ENCODE measurements around the gene CUTA. TPM values are rescaled to one million over a fixed set of nuclear protein-coding genes. Genes with fewer than 3 reads are reported as not detected.
A peak's percentile ranks its signal among the peaks of the same experiment; 100 is the strongest.

Gene CUTA
- total RNA-seq, 1 experiment from 2014 or later, result 303 TPM

DNA sequence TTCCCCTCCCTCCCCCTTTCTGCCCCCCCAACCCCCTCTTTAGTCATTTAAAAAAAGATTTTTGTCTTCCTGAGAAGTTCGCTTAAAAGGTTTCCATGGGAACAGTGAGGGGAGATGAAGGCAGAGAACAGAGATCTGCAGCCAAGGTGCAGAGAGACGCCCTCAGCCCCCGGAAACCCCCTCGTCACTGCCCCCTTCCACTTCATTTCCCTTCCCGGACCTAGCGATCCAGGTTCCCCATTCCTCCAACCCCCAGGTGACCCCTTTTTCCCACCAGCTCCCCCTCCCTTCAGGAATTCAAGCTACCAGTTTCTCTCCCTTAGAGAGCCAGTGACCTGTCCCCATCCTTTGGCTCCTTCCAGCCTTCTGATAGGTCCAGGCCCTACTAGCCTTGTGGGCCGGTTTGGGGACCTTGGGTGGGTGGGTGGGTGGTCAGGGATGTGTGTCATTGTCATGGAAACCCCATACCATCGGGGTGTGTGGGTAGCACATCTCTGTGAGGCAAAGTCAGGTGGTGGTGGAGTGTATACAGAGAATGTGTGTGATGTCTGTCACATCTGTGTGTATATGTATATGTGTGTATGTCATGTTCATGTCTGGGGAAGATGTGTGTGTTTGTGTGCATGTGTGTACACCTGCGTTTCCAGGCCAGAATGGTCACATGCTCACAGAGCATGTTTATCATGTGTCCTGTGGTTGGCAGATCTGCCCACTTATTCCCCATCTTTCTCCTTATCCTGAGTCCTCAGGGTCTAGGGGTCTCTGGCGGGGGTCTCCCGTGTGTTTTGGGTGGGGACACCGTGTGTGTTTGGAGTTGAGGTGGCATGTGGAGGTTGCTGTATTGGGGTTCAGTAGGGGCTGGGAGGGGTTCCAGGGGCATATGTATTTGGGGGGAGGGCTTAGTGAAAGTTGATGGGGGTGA is 8.9 kb upstream of the CUTA start:
- DNase-seq (ENCODE audit: low read depth), result no peak
- in situ Hi-C loops (cut with HindIII; ENCODE audit: low pct_unique_long_range_greater_than_20kb, low sequenced_read_pairs), result no loop called here

DNA sequence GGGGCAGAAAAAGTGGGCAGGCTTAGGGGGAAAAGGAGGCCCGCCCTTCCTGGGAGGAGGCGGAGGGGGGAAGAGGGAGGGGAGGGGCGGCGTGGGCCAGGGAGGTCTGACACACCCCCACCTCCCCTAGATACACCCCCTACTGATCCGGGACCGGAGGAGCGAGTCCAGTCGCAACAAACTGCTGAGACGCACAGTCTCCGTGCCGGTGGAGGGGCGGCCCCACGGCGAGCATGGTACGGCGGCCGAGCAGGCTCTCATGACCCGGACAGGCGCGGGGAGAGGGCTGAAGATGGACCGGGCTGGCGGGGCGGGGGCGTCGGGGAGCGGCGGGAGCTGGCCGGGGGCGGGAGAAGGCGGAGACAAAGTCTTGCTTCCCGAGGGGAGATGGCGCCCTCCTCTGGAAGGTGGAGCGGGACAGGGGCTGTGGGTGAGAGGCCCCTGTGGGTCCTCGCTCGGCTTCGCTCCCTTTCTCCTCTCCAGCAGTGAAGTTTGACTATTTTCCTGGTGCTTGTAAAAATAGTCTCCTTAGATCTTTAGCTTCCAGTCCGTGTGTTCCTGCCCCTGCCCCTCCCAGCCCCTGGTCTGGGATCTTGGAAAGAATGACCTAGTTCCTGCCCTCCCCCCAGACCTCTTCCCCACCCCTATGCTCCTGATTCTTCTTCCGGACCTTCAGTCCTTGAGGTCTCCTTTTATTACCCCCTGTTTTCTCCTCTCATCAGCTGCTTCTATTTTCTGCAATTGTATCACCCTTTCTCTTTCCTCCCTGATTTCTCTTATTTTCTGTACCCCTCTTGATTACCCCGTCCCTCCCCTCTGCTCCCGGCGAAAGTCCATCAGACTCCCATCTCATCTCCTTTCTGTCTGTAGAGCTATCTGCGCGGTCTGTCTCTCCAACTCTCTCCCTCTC is 8.0 kb upstream of the CUTA start:
- DNase-seq (ENCODE audit: low read depth), result peak; percentile 81
- in situ Hi-C loops (cut with HindIII; ENCODE audit: low pct_unique_long_range_greater_than_20kb, low sequenced_read_pairs), result no loop called here

GRCh38 chr6:33424855-33425667 is 7.2 kb upstream of the CUTA start:
- DNase-seq (ENCODE audit: low read depth), result no peak
- in situ Hi-C loops (cut with HindIII; ENCODE audit: low pct_unique_long_range_greater_than_20kb, low sequenced_read_pairs), result no loop called here

- in situ Hi-C loops (cut with HindIII; ENCODE audit: low pct_unique_long_range_greater_than_20kb, low sequenced_read_pairs), result no loop called here
- DNase-seq (ENCODE audit: low read depth), result no peak
These were observed 5.9 kb upstream of the CUTA start for GRCh38 chr6:33423777-33424176.

- in situ Hi-C loops (cut with HindIII; ENCODE audit: low pct_unique_long_range_greater_than_20kb, low sequenced_read_pairs), result no loop called here
- no peak for DNase-seq (ENCODE audit: low read depth)
These were observed 3.4 kb upstream of the CUTA start for GRCh38 chr6:33421344-33421643.

DNA sequence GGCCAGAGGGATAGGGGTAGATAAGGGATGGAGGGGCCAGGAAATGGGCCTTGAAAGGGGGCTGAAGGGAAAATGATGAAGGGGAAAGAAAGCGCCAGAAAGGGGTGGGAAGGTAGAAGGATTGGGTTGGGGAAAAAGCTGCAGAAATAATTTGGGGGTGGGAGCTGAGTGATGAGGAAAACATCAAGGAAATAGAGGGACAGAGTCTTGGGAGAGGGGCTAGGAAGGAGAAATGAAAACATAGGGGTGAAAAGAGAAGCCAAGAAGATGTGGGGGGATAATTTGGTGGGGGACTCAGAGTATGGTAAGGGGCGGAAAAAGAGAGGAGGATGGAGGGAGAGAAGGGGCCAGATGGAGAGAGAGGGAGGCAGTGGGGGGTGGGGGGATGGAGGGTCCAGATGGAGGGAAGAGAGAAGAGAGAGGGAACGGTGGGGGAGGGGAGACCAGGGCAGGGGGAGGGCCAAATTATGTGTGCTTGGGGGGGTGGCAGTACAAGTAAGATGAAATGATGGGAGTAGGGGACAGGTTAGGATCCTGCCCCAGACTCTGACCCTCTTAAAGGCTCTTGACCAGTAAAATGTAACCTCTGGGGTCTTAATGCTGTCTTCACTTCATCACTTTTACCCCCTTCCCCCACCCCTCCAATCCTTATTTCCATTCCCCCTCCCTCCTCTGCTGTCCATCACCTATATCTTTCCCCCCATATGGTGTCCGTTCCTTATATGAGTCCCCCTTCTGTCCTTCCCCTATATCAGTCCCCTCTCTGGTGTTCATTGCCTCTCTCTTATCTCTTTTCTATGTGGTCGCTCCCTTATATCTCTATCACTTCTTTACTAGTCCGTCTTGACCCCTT is 2.8 kb upstream of the CUTA start:
- in situ Hi-C loops (cut with HindIII; ENCODE audit: low pct_unique_long_range_greater_than_20kb, low sequenced_read_pairs), result no loop called here
- no peak for DNase-seq (ENCODE audit: low read depth)

DNA sequence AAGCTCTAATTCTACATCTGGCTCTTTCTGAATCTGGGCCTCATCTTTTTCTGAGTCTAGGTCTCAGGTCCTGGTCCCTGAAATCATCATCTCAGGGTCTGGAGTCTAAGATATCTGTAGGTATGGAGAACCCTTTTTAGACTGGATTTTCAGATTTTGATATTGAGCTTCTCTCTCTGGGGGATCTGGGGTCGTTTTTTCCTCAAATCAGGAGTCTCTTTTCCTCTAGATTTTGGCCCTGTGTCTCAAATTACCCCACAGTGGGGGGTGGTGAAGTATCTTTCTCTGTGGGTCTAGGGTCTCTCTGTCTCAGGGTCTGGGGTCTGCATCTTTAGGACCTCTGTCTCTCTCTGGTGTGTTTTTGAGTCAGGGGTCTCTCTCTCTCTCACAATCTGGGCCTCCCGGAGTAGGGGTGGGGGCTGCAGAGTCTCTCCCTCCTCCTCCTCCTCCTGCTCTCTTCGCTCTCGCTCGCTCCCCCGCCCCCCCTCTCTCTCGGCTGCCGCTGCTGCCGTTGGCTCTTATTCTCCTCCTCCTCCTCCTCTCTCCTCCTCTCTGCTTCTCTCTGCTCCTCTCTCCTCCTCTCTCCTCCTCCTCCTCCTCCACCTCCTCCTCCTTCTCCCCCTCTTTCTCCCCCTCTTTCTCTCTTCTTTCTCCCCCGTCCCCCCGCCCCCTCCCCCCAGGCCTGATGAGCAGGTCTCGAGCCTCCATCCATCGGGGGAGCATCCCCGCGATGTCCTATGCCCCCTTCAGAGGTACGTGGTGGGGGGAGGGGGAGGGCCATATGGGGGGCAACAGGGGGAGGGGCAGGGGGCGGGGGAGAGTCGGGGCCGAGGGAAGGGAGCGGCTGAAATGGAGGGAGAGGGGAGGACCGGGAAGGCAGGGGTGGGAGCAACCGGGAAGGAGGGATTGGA is 1.9 kb upstream of the CUTA start, which contains the start of gene SYNGAP1:
Gene SYNGAP1, plus strand, starts transcription at position 486 of the 911 bp plus-strand sequence. Its CDS starts 200 bp downstream, at position 686.
- in situ Hi-C loops (cut with HindIII; ENCODE audit: low pct_unique_long_range_greater_than_20kb, low sequenced_read_pairs), result no loop called here
- DNase-seq (ENCODE audit: low read depth), result no peak

- in situ Hi-C loops (cut with HindIII; ENCODE audit: low pct_unique_long_range_greater_than_20kb, low sequenced_read_pairs), result no loop called here
- DNase-seq (ENCODE audit: low read depth), result no peak
These were observed 884 bp upstream of the CUTA start for GRCh38 chr6:33418690-33419291.

GRCh38 chr6:33417128-33417902 is 592 bp downstream of the CUTA start:
- in situ Hi-C loops (cut with HindIII; ENCODE audit: low pct_unique_long_range_greater_than_20kb, low sequenced_read_pairs), result no loop called here
- no peak for DNase-seq (ENCODE audit: low read depth)

DNA sequence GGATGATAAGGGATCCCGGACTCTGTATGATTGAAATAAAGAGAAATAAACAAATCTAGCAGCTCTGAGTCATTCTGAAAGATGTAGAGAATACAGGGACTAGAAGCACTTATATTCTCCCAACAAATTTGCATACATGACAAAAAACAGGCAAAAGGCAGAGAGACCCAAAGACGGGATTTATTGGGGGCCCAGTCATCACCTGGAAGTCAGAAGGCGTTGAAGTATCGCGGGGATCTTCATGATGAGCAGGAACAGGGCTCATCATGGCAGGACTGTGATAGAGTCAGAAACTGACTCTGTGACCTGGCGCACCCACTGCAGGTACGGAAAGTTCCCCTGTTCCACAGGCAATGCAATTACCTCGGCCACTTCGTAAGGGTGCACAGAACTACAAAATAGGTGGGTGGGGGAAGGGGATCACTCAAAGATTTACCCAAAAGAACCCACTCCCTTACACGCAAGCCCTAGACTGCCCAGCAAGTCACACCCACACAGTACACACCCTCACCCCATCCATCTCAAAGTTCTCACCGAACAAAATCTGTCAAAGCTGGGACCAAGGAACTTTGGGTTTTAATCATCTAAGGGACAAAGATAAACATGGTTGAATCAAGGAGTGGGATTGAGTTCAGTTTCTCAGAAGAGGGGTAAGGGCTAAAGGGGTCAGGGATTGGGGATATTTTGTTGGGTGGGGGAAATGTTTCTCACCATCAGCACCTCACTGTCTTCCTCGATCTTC is 1.4 kb downstream of the CUTA start:
- no peak for DNase-seq (ENCODE audit: low read depth)
- in situ Hi-C loops (cut with HindIII; ENCODE audit: low pct_unique_long_range_greater_than_20kb, low sequenced_read_pairs), result no loop called here

- no peak for DNase-seq (ENCODE audit: low read depth)
- in situ Hi-C loops (cut with HindIII; ENCODE audit: low pct_unique_long_range_greater_than_20kb, low sequenced_read_pairs), result no loop called here
These were observed 2.1 kb downstream of the CUTA start for GRCh38 chr6:33415831-33416230.

DNA sequence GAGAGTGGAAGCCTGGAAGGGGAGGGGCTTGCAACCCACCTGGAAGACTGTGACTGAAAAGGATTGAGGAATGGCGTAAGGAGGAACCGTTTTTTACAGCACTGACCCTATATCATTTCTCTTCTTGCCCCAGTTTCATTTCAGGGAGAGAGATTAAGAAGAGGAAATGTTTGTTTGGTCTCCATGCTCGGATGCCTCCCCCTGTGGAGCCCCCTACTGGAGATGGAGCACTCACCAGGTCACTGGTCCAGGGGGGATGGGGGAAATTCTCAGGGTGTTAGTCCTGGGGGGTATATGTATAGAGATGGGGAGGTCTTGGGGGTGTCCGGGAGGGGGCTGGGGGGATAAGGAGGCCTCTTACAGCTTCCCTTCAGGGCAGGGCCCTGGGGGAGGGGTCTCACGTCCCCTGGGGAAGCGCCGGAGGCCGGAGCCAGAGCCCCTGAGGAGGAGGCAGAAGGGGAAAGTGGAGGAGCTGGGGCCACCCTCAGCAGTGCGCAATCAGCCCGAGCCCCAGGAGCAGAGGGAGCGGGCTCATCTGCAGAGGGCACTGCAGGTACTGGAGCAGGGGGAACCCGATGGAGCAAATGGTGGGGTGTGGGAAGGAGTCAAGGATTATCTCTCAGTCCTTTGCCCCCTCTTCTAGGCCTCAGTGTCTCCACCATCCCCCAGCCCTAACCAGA is 3.2 kb downstream of the CUTA start:
- no peak for DNase-seq (ENCODE audit: low read depth)
- in situ Hi-C loops (cut with HindIII; ENCODE audit: low pct_unique_long_range_greater_than_20kb, low sequenced_read_pairs), result no loop called here

DNA sequence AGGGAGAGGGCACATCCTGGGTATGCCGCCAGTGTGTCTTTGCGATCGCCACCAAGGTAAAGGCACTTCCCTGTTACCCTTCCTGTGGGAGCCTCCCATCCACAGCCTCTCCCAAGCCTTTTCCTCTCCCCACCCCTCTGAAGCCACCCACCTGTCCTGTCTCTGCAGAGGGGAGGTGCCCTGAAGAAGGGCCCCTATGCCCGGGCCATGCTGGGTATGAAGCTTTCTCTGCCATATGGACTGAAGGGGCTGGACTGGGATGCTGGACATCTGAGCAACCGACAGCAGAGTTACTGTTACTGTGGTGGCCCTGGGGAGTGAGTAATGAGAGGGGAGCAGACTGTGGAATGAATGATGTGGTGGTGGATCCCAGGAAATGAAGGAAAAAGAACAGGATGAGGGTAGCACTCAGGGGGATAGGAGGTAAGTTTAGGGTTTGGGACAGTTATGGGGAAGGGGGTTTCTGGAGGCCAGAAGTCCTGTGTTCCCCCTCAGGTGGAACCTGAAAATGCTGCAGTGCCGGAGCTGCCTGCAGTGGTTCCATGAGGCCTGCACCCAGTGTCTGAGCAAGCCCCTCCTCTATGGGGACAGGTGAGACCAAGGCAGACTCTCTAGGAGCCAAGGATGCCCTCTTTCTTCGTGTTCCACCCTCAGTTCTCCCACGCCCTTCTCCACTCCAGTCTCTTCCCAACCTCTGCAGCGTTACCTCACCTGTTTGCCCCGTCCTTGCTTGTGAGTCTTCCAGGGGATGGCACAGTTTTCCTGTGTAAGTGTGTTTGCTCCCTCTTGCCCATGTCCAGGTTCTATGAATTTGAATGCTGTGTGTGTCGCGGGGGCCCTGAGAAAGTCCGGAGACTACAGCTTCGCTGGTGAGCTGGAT is 4.4 kb downstream of the CUTA start:
- in situ Hi-C loops (cut with HindIII; ENCODE audit: low pct_unique_long_range_greater_than_20kb, low sequenced_read_pairs), result no loop called here
- no peak for DNase-seq (ENCODE audit: low read depth)
